Measurements from ENCODE around the gene SLC26A2.
"Not testable (repeated sequence)": the region's sequence is repeated elsewhere in the genome, so short reads cannot be mapped to it uniquely, and the experiment has no call there.

- not testable (repeated sequence) for TF ChIP-seq CTCF, POLR2AphosphoS5, EP300 (IDR thresholded peaks at IDR 0.05)
Measured at GRCh38 chr5:150028047-150028446, 67.5 kb downstream of the SLC26A2 start.
